Renal cortical epithelial cell (primary cell): ENCODE measurements around the gene MAG. TPM values are rescaled to one million over a fixed set of nuclear protein-coding genes. Genes with fewer than 3 reads are reported as not detected.
"Not testable (repeated sequence)": the region's sequence is repeated elsewhere in the genome, so short reads cannot be mapped to it uniquely, and the experiment has no call there.

Experiments used
- DNase-seq: peaks from one replicate; pipeline ENCODE4 v3.0.0-alpha.2; 2011; ENCODE audit warnings: low read depth
- total RNA-seq: library from RNA; depleted of rRNA; stranded (reverse); fragments of >200 nt; gene quantifications from 2 replicates; pipeline ENCODE4 v1.2.3, GENCODE V29; 2014

MAG gene
- total RNA-seq, 1 donor from 2014 or later: not detected

- no peak for DNase-seq
Observed at GRCh38 chr19:35279985-35280821, 11.8 kb upstream of the MAG start.

- DNase-seq: no peak
Observed at GRCh38 chr19:35281303-35281702, 10.7 kb upstream of the MAG start.

GRCh38 chr19:35284153-35285094 is 7.5 kb upstream of the MAG start:
- no peak for DNase-seq

- DNase-seq: no peak
Observed at GRCh38 chr19:35285095-35285449, 6.9 kb upstream of the MAG start.

- not testable (repeated sequence) for DNase-seq
Observed at GRCh38 chr19:35285465-35285864, 6.5 kb upstream of the MAG start.

- not testable (repeated sequence) for DNase-seq
Observed at GRCh38 chr19:35286101-35286500, 5.9 kb upstream of the MAG start.

- no peak for DNase-seq
Observed at GRCh38 chr19:35287713-35288112, 4.2 kb upstream of the MAG start.

GRCh38 chr19:35288331-35288730 is 3.6 kb upstream of the MAG start:
- no peak for DNase-seq

- no peak for DNase-seq
Observed at GRCh38 chr19:35288906-35289305, 3.1 kb upstream of the MAG start.

- no peak for DNase-seq
Observed at GRCh38 chr19:35290381-35291127, 1.4 kb upstream of the MAG start.

GRCh38 chr19:35291259-35291658 is 702 bp upstream of the MAG start:
- no peak for DNase-seq

- DNase-seq: no peak
Observed at GRCh38 chr19:35292421-35293362, 731 bp downstream of the MAG start.

GRCh38 chr19:35293363-35293739 is 1.4 kb downstream of the MAG start:
- no peak for DNase-seq

- no peak for DNase-seq
Observed at GRCh38 chr19:35293808-35294207, 1.8 kb downstream of the MAG start.

GRCh38 chr19:35294328-35294727 is 2.4 kb downstream of the MAG start:
- DNase-seq: no peak

- no peak for DNase-seq
Observed at GRCh38 chr19:35294859-35295791, 3.2 kb downstream of the MAG start.

GRCh38 chr19:35295792-35296462 is 4.0 kb downstream of the MAG start:
- no peak for DNase-seq

- no peak for DNase-seq
Observed at GRCh38 chr19:35296644-35297514, 4.9 kb downstream of the MAG start.
